ENCODE measurements around the gene PPARGC1A.
A peak's percentile ranks its signal among the peaks of the same experiment; 100 is the strongest.

Gene PPARGC1A

GRCh38 chr4:23911675-23912455 lies 22.0 kb upstream of the PPARGC1A start:
- no peak for DNase-seq (ENCODE audit: low spot score)

- DNase-seq (ENCODE audit: low spot score) = no peak
Observed at GRCh38 chr4:23909671-23910070, 19.8 kb upstream of the PPARGC1A start.

GRCh38 chr4:23906839-23907238 lies 17.0 kb upstream of the PPARGC1A start:
- DNase-seq (ENCODE audit: low spot score) = no peak

GRCh38 chr4:23904639-23905071 lies 14.8 kb upstream of the PPARGC1A start:
- no peak for DNase-seq (ENCODE audit: low spot score)

- DNase-seq (ENCODE audit: low spot score) = peak; percentile 36
Observed at GRCh38 chr4:23903859-23904438, 14.1 kb upstream of the PPARGC1A start.

- no peak for DNase-seq (ENCODE audit: low spot score)
Observed at GRCh38 chr4:23902222-23902804, 12.5 kb upstream of the PPARGC1A start.

- DNase-seq (ENCODE audit: low spot score) = no peak
Observed at GRCh38 chr4:23900636-23901035, 10.8 kb upstream of the PPARGC1A start.

GRCh38 chr4:23899565-23899964 lies 9.7 kb upstream of the PPARGC1A start:
- DNase-seq (ENCODE audit: low spot score) = no peak

GRCh38 chr4:23897564-23898109 lies 7.8 kb upstream of the PPARGC1A start:
- DNase-seq (ENCODE audit: low spot score) = no peak

GRCh38 chr4:23894021-23894420 lies 4.2 kb upstream of the PPARGC1A start:
- no peak for DNase-seq (ENCODE audit: low spot score)

- no peak for DNase-seq (ENCODE audit: low spot score)
Observed at GRCh38 chr4:23891064-23891421, 1.2 kb upstream of the PPARGC1A start.

GRCh38 chr4:23890369-23891063 lies 669 bp upstream of the PPARGC1A start:
- DNase-seq (ENCODE audit: low spot score) = no peak

- no peak for DNase-seq (ENCODE audit: low spot score)
Observed at GRCh38 chr4:23889391-23889790, 456 bp downstream of the PPARGC1A start.

GRCh38 chr4:23888421-23889319 lies 1.2 kb downstream of the PPARGC1A start:
- peak; percentile 12 for DNase-seq (ENCODE audit: low spot score)

- DNase-seq (ENCODE audit: low spot score) = no peak
Observed at GRCh38 chr4:23887989-23888388, 1.9 kb downstream of the PPARGC1A start.

- DNase-seq (ENCODE audit: low spot score) = no peak
Observed at GRCh38 chr4:23887173-23887572, 2.7 kb downstream of the PPARGC1A start.

- DNase-seq (ENCODE audit: low spot score) = no peak
Observed at GRCh38 chr4:23885943-23886590, 3.8 kb downstream of the PPARGC1A start.

GRCh38 chr4:23884741-23885140 lies 5.1 kb downstream of the PPARGC1A start:
- DNase-seq (ENCODE audit: low spot score) = no peak

GRCh38 chr4:23884261-23884660 lies 5.6 kb downstream of the PPARGC1A start:
- no peak for DNase-seq (ENCODE audit: low spot score)

GRCh38 chr4:23882976-23883531 lies 6.8 kb downstream of the PPARGC1A start:
- DNase-seq (ENCODE audit: low spot score) = no peak

All from NAMALWA (cell line).